ES-I3 (cell line): ENCODE data around the gene LIPA.
A peak's percentile ranks its signal among the peaks of the same experiment; 100 is the strongest.

ENCODE experiments used
- H3K36me3 ChIP-seq: 2 replicates; pipeline ENCODE4 v1.6.1; 2013; ENCODE audit warnings: mild to moderate bottlenecking, low read length, control low read depth, moderate library complexity; ENCODE audit not compliant: insufficient read depth
- H3K4me1 ChIP-seq: 2 replicates; pipeline ENCODE4 v1.6.1; 2013; ENCODE audit warnings: mild to moderate bottlenecking, control low read depth, low read length; ENCODE audit not compliant: insufficient read depth
- H3K9ac ChIP-seq: 2 replicates; pipeline ENCODE4 v1.6.1; 2013; ENCODE audit warnings: low read depth, mild to moderate bottlenecking, low read length, moderate library complexity
- H3K9me3 ChIP-seq: 2 replicates; pipeline ENCODE4 v1.6.1; 2013; ENCODE audit warnings: mild to moderate bottlenecking, low read length, moderate library complexity; ENCODE audit not compliant: control insufficient read depth, insufficient read depth

LIPA gene

DNA sequence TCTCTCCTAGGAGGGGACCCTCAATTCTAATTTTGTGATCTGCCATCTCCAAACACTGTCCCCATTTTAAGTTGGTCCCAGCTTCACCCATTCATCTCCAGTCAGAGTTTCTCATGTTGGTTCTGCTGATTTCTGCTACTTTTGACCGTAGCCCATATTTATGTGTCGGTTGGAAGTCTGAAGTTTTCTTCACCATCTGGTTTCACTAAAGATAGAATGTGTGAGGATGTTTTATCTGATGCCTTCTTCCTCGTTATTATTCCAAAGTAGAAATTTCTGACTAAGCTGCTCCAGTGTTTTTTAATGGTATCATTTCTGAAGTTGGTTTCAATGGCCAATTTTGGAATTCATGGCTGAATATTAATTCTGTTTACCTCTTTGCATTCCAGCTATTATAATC lies 28.9 kb upstream of the LIPA start:
- no peaks in the 10 kb centered on the region for H3K36me3 ChIP-seq
- no peaks in the 10 kb centered on the region for H3K9me3 ChIP-seq
- no peak overlapping the region for H3K9ac ChIP-seq
- peaks cover 19% of the 10 kb centered on the region for H3K4me1 ChIP-seq

DNA sequence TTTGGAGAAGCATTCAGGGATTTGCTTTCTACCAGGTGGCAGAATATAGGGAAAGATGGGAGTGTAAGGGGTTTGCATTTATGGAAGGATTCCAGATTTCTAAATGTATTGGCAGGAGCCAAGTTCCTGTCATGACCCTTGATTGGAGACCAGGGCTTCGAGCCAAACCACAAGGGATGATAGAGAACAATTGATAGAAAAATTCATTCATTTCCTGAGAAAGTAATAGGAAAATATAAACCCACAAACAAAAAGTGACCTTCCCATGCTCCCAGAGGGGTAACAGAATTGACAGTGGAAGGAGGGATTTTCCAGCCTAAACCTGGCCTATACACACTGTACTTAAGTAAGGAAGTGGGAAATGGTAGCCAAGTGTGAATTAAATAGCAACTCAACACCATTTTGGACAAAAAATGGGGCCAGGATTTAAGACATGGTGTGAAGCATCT lies 27.9 kb upstream of the LIPA start:
- Histone ChIP-seq H3K9ac (no peak overlapping the region), H3K4me1 (peaks cover 19% of the 10 kb centered on the region), H3K9me3 (no peaks in the 10 kb centered on the region), H3K36me3 (no peaks in the 10 kb centered on the region)

DNA sequence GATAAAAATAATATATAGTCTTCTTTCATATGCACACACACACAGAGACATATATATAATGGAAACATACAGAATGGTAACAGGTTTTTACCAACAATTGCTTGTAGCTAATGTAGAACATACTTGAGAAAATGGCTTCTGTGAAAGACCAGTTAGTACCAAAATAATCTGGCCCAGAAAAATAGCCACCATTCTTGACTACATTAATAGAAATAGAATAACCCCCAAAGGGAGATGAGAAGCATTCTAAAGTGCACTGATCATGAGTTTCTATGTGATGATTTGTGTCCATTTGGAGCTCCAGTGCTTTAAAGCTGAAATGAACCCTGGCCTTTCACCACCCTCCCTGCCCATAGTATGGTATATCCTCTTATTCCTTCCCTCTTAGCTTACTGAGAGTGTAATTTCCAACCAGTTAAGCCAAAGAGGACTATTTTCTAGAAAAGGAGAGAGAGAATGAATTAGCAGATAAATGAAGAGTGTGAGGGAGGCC lies 27.4 kb upstream of the LIPA start:
- Histone ChIP-seq H3K9me3 (no peaks in the 10 kb centered on the region), H3K9ac (no peak overlapping the region), H3K36me3 (no peaks in the 10 kb centered on the region), H3K4me1 (peaks cover 15% of the 10 kb centered on the region)

DNA sequence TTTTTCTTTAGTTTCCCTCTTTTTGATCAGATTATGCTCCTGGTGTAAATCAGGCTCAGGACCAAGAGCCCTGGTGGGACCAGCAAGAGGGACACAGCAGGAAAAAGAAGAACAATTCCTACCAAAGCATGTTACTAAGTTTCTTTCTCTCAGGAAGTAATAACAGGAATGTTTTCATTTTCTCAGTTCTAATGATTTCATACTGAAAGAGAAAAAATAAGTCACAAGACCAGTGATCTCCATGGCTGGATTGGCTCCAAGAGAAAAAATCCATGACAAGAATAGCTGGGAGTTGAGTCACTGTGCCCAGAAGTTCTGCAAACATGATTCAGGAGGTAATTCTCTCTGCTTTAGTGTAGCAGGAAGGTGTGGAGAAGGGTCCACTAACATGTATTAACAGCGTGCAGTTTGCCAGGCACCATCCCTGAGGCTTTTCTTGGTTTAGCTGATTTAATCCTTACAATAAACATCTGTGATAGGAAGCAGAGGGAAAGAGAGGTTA lies 26.5 kb upstream of the LIPA start:
- Histone ChIP-seq H3K36me3 (no peaks in the 10 kb centered on the region), H3K9ac (0 out of 2 replicates have a peak overlapping the region, but pooled peaks have one; percentile 3), H3K9me3 (no peaks in the 10 kb centered on the region), H3K4me1 (peaks cover 10% of the 10 kb centered on the region)

DNA sequence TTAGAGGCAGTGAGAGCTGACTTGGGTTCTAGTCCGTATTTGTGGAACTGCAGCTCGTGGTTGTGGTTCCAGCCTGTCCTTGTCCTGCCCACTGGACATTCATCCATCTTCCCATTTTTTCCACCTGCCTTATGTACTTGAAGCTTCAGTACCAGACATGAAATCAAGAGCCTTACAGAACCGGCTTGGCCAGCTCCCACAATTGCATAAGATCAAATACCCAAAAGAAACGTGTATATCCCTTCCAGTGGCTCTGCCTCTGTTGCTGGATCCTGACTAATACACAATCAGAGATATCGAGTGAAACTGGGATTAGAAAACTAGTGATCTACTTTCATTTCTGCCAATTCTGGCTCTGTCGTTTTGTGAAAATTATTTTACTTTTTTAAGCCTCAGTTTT lies 23.8 kb upstream of the LIPA start:
- peaks cover 10% of the 10 kb centered on the region for H3K4me1 ChIP-seq
- no peaks in the 10 kb centered on the region for H3K9me3 ChIP-seq
- H3K36me3 ChIP-seq: no peaks in the 10 kb centered on the region
- no peak overlapping the region for H3K9ac ChIP-seq

DNA sequence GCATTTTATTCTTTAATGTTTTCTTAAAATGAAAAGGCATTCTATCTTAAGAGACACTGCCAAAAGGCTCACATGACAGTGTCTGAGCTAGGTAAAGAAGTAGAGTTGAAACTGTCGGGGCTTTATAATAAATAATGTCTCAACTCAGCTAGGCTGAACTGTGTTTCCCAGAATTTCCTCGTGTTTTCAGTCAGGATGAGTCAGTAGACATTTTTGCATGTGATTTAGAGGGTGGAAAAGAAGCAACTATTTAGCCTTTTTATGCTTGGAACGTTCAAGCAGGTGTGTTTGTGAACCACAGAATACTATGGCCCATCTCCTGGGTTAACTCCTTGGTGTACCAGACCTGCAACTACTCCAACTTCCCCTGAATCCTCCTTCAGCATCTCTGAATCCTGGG lies 23.4 kb upstream of the LIPA start:
- no peak overlapping the region for H3K9ac ChIP-seq
- H3K9me3 ChIP-seq: no peaks in the 10 kb centered on the region
- H3K36me3 ChIP-seq: no peaks in the 10 kb centered on the region
- H3K4me1 ChIP-seq: peaks cover 10% of the 10 kb centered on the region

DNA sequence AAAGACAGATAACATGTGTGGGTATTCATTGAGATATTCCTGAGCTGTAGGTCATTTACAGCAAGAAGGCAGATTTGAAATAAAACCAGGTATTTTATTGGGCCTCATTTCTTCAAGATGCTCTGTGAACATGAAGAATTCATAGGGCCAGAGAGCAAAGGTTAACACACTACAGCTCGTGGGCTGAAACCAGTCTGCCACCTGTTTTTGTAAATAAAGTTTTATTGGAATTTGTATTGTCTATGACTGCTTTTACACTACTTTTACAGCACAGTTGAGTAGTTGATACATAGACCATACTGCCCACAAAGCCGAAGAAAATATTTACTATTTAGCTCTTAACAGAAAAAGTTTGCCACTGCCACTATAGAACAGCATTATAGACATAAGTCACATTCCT lies 22.1 kb upstream of the LIPA start:
- Histone ChIP-seq H3K9me3 (no peaks in the 10 kb centered on the region), H3K36me3 (no peaks in the 10 kb centered on the region), H3K9ac (no peak overlapping the region), H3K4me1 (peaks cover 10% of the 10 kb centered on the region)

DNA sequence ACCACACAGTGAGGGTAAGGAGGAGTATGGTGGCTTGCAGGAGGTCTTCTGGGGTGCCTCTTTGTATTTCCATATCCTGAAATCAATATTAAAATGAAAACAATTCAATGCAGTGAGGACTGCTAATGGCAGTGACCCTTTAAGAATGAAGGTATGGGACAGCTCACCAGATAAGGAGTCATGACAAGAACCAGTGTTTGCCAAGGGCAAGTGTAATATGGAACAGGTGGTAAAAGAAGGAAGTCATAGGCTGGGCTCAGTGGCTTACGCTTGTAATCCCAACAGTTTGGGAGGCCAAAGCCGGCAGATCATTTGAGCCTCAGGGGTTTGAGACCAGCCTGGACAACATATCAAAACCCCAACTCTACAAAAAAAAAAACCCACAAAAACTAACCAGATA lies 20.0 kb upstream of the LIPA start:
- Histone ChIP-seq H3K36me3 (no peaks in the 10 kb centered on the region), H3K4me1 (no peaks in the 10 kb centered on the region), H3K9me3 (no peaks in the 10 kb centered on the region), H3K9ac (no peak overlapping the region)

DNA sequence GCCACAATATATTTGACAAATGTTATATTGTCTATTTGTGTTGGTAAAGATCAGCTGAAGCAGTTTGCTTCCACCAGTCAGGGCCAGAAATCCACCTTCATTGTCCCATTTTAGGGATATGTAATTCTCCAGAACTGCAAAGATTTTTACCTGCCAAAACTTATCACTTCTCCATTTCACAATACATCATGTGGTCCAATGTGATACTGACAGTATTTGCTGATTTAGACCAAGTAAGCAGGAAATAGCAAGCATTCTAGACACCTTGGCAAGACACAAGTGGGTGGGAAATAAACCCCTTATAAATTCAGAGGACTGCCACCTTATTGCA lies 18.5 kb upstream of the LIPA start:
- H3K4me1 ChIP-seq: no peaks in the 10 kb centered on the region
- H3K9ac ChIP-seq: no peak overlapping the region
- H3K36me3 ChIP-seq: no peaks in the 10 kb centered on the region
- H3K9me3 ChIP-seq: no peaks in the 10 kb centered on the region

DNA sequence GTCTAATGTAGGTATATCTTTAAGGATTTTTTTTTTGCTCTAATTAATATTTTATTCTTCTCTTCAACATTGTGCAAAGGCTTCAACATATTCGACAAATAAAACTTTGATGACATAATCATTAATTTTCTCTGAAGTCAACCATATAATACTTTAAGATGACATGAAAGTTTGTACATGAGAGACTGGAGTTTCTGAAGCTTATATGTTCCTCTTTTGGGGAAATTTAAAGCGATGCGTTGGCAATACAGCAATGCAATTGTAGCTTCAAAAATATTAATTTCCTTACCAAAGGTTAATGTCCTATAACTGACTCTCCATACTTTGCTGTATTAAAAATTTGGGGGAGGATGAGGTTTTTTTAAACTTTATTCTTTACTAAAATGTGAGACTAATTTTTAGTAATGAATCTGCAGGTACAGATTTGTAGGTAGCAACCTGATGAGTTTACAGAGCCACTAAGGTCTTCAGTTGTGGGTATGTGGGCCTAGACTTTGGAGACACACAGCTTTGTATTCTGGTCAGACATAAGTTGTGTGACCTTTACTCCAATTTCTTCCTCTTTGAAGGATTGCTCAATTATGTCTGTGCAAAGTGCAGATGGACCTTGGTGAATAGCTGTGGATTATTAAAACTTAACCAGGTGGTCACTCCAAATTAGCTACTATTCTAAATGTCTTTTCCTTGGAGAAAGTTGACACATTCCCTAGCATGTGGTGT lies 18.0 kb upstream of the LIPA start:
- no peaks in the 10 kb centered on the region for H3K36me3 ChIP-seq
- no peaks in the 10 kb centered on the region for H3K4me1 ChIP-seq
- no peaks in the 10 kb centered on the region for H3K9me3 ChIP-seq
- H3K9ac ChIP-seq: no peak overlapping the region

DNA sequence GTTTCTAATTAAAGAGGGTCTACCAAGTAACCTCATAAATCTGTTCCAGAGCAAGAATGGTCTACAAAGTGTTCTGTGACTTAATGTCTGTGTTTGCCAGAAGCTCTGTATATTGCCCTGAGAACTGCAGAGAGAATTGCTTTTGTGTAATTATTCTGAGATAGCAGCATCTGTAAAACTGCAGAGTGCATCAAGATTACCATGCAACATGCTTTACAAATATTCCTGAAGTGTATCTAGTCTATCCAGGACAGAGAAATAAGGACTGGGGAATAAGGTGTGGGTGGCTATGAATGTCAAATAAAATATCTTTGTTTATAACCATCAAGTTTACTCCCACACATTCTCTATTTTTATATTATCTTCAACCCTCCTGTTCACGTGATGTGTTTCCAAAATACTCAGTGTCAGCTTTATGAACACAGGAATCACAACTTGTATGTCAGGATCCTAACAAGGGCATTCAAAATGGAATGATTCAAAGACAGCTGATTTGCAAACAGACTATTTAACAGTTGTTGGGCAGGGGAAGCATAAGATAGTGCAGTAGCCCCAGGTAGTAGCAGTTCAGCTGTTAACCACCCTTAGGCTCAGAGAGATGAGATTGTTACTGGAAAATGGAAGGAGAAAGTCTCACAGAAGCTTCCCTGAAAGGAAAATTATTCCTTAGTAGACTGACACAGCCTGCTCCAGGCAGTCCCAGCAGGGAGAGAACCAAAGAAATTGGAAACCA lies 15.3 kb upstream of the LIPA start:
- H3K4me1 ChIP-seq: no peaks in the 10 kb centered on the region
- H3K9ac ChIP-seq: no peak overlapping the region
- no peaks in the 10 kb centered on the region for H3K9me3 ChIP-seq
- no peaks in the 10 kb centered on the region for H3K36me3 ChIP-seq

DNA sequence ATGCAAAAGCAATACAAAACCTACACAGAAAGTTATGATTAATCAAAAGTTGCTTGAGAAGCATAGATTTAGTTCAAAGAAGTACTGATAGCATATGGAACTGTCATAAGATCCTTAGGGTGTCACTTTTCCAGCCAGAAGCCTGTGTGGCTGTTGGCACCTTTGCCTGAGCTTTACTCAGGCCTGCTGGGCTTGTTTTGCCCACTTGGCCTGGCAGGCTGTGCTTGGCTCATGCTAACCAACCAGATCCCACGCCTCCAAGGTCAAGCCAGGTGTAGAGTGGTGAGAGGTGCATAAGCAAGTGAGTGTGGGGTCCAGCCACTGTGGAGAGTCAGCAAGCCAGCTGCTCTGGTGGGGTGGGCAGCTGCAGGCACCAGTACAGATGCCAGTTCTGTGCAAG lies 12.0 kb upstream of the LIPA start:
- no peaks in the 10 kb centered on the region for H3K36me3 ChIP-seq
- no peaks in the 10 kb centered on the region for H3K9me3 ChIP-seq
- 0 out of 2 replicates have a peak, but pooled peaks cover 4% of the 10 kb centered on the region for H3K4me1 ChIP-seq
- no peak overlapping the region for H3K9ac ChIP-seq

DNA sequence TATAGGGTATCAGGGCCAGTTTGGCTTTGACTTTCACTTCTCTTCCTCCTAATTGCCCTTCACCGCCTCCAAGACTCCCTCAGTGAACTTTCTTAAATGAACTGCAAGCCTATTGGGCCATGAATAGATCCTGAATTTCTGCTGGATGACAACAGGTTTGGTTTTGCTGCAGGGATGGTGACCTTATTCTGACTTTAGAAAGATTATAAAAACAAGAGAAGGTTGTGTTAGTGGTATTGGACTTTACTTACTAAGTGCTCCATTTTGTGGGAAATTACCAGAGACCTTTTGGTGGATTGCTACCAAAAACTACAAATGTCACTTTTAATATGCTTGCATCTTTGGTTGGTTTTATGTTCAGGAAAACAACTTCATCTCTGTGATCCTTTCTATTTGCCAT lies 11.5 kb upstream of the LIPA start:
- H3K9ac ChIP-seq: no peak overlapping the region
- no peaks in the 10 kb centered on the region for H3K9me3 ChIP-seq
- no peaks in the 10 kb centered on the region for H3K36me3 ChIP-seq
- 0 out of 2 replicates have a peak, but pooled peaks cover 4% of the 10 kb centered on the region for H3K4me1 ChIP-seq

DNA sequence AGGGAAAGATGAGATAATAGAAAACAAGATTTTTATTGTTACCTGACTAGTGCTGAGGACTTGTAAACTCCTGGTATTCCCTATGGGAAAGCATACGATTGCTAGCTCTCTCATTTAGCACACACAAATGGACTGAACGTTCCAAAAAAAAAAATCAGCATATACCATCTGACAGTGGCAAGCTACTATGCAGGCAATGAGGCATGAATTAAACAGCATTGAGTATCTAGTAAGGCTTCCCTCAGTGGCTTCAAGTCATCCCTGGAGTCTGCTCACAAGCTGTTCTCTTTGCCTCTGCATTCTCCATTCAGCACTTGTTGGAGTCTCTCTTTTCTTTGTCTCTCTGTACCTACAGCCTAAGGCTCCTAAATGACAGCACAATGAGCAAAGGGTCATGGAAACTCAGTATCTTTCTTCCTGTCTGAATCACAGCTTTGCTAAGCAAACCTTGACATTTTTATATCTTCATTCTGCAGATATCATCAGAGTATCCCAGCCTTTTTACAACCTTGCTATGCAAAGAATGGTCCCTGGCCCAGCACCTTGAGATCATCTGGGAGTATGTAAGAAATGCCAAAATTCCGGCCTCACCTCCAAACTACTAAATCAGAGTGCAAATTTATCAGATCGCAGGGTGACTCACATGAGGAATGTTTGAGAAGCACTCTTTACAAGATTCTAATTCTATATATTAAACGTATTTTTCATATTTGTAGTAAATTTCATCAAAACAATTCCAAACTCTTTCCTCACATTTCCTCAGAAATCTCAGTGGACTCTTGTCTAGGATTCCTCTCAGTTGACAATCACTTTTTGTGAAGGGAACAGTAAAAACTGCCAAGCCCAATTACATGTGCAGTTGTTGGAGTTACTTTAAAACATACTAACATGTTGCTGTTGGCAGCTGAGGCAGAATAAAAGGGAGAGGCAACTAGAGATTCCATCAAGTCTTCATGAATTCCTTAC lies 10.8 kb upstream of the LIPA start:
- H3K36me3 ChIP-seq: no peaks in the 10 kb centered on the region
- H3K9ac ChIP-seq: no peak overlapping the region
- H3K9me3 ChIP-seq: no peaks in the 10 kb centered on the region
- 0 out of 2 replicates have a peak, but pooled peaks cover 4% of the 10 kb centered on the region for H3K4me1 ChIP-seq
